ENCODE measurements around the gene RAB30. TPM values are rescaled to one million over a fixed set of nuclear protein-coding genes. Genes with fewer than 3 reads are reported as not detected.

The RAB30 gene
- total RNA-seq, 1 donor from 2014 or later, result 73.8 TPM

GRCh38 chr11:83035070-83035854, 36.4 kb downstream of the RAB30 start:
- H3K4me1 Mint-ChIP-seq (ENCODE audit: unreplicated experiment), result peaks cover 80% of the 10 kb centered on the region
- H3K36me3 Mint-ChIP-seq (ENCODE audit: unreplicated experiment), result peaks cover 10% of the 10 kb centered on the region
- H3K27ac Mint-ChIP-seq (ENCODE audit: unreplicated experiment), result peak overlapping the region; percentile 89
- peak overlapping the region; percentile 15 for H3K4me3 Mint-ChIP-seq (ENCODE audit: unreplicated experiment)
- no peak for DNase-seq (ENCODE audit: extremely low spot score, unreplicated experiment)
- no peak for TF ChIP-seq CTCF (IDR thresholded peaks at IDR 0.05)
- no peaks in the 10 kb centered on the region for H3K27me3 Mint-ChIP-seq (ENCODE audit: unreplicated experiment)
- no peaks in the 10 kb centered on the region for H3K9me3 Mint-ChIP-seq (ENCODE audit: unreplicated experiment)

GRCh38 chr11:83034673-83035014, 37.1 kb downstream of the RAB30 start:
- no peak for TF ChIP-seq CTCF (IDR thresholded peaks at IDR 0.05)
- peaks cover 8% of the 10 kb centered on the region for H3K36me3 Mint-ChIP-seq (ENCODE audit: unreplicated experiment)
- peak overlapping the region; percentile 66 for H3K4me3 Mint-ChIP-seq (ENCODE audit: unreplicated experiment)
- peaks cover 76% of the 10 kb centered on the region for H3K4me1 Mint-ChIP-seq (ENCODE audit: unreplicated experiment)
- H3K9me3 Mint-ChIP-seq (ENCODE audit: unreplicated experiment), result no peaks in the 10 kb centered on the region
- H3K27ac Mint-ChIP-seq (ENCODE audit: unreplicated experiment), result peak overlapping the region; percentile 89
- no peaks in the 10 kb centered on the region for H3K27me3 Mint-ChIP-seq (ENCODE audit: unreplicated experiment)
- DNase-seq (ENCODE audit: extremely low spot score, unreplicated experiment), result no peak

- Mint-ChIP-seq H3K4me3 (ENCODE audit: unreplicated experiment) (peak overlapping the region; percentile 66), H3K9me3 (ENCODE audit: unreplicated experiment) (no peaks in the 10 kb centered on the region), H3K27ac (ENCODE audit: unreplicated experiment) (peak overlapping the region; percentile 89), H3K4me1 (ENCODE audit: unreplicated experiment) (peaks cover 73% of the 10 kb centered on the region), H3K27me3 (ENCODE audit: unreplicated experiment) (no peaks in the 10 kb centered on the region), H3K36me3 (ENCODE audit: unreplicated experiment) (peaks cover 6% of the 10 kb centered on the region)
- peak; percentile 84 for DNase-seq (ENCODE audit: extremely low spot score, unreplicated experiment)
- TF ChIP-seq CTCF (IDR thresholded peaks at IDR 0.05), result no peak
Measured at GRCh38 chr11:83033972-83034672, 37.6 kb downstream of the RAB30 start.

- Mint-ChIP-seq H3K36me3 (ENCODE audit: unreplicated experiment) (peaks cover 8% of the 10 kb centered on the region), H3K4me1 (ENCODE audit: unreplicated experiment) (peaks cover 74% of the 10 kb centered on the region), H3K27me3 (ENCODE audit: unreplicated experiment) (no peaks in the 10 kb centered on the region), H3K9me3 (ENCODE audit: unreplicated experiment) (no peaks in the 10 kb centered on the region), H3K27ac (ENCODE audit: unreplicated experiment) (peak overlapping the region; percentile 89), H3K4me3 (ENCODE audit: unreplicated experiment) (peak overlapping the region; percentile 66)
- no peak for DNase-seq (ENCODE audit: extremely low spot score, unreplicated experiment)
- TF ChIP-seq CTCF (IDR thresholded peaks at IDR 0.05), result no peak
Measured at GRCh38 chr11:83033371-83033770, 38.3 kb downstream of the RAB30 start.

- no peak for TF ChIP-seq CTCF (IDR thresholded peaks at IDR 0.05)
- Mint-ChIP-seq H3K36me3 (ENCODE audit: unreplicated experiment) (peaks cover 12% of the 10 kb centered on the region), H3K9me3 (ENCODE audit: unreplicated experiment) (no peaks in the 10 kb centered on the region), H3K27ac (ENCODE audit: unreplicated experiment) (peak overlapping the region; percentile 89), H3K4me3 (ENCODE audit: unreplicated experiment) (no peak overlapping the region), H3K4me1 (ENCODE audit: unreplicated experiment) (peaks cover 81% of the 10 kb centered on the region), H3K27me3 (ENCODE audit: unreplicated experiment) (no peaks in the 10 kb centered on the region)
- no peak for DNase-seq (ENCODE audit: extremely low spot score, unreplicated experiment)
Measured at GRCh38 chr11:83031127-83031526, 40.6 kb downstream of the RAB30 start.
